ENCODE measurements around the gene NIPSNAP3A. TPM values are rescaled to one million over a fixed set of nuclear protein-coding genes. Genes with fewer than 3 reads are reported as not detected.

Gene NIPSNAP3A
- 49.8 and 58.5 TPM in 2 replicates for total RNA-seq

DNA sequence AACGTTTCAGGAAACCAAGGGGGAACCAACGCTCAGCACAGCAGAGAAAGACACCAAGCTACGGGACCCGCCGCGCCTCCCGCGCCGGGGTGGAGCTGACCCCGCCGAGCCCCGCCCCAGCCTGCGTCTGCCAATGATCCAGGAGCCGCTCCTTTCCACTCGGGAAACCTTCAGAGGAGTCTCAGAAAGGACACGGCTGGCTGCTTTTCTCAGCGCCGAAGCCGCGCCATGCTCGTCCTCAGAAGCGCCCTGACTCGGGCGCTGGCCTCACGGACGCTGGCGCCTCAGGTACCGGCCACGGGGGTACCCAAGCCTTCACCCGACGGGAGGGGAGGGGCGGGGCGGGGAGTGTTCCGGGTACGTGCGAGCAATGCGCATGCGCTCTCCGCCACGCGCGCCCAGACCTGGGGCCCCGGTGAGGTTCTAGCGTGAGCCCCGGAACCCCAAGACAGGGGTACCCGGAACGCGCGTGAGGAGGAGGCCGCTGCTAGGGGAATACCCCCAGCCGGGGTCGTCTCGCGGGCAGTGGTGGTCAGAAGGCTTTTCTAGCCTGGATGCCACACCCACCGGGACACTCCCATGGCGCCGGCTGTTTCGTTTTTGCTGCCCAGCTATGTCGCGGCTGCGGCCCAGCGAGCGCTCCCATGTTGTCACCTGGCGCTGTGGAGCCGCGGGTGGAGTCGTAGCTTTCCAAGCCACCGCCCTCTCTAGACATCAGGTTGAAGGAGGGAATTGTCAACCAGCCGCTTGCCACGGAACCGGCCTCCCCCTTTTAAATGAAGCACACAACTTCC, at the start of gene NIPSNAP3A:
TSS of gene NIPSNAP3A (plus strand) at position 119 of the 794 bp plus-strand sequence. CDS start at position 229, 110 bp downstream.

Other genes starting within 250 kb of the NIPSNAP3A start
- not detected in 2 replicates for gene OR13F1, start 243.4 kb upstream of the NIPSNAP3A start, total RNA-seq
- gene OR13C4, start 220.5 kb upstream of the NIPSNAP3A start, total RNA-seq = not detected in 2 replicates
- gene OR13C3, start 210.8 kb upstream of the NIPSNAP3A start, total RNA-seq = not detected in 2 replicates
- not detected in 2 replicates for gene OR13C8, start 178.5 kb upstream of the NIPSNAP3A start, total RNA-seq
- not detected in 2 replicates for gene OR13C5, start 148.3 kb upstream of the NIPSNAP3A start, total RNA-seq
- gene OR13C2, start 142.1 kb upstream of the NIPSNAP3A start, total RNA-seq = not detected in 2 replicates
- gene OR13C9, start 129.5 kb upstream of the NIPSNAP3A start, total RNA-seq = not detected in 2 replicates
- gene OR13D1, start 53.2 kb upstream of the NIPSNAP3A start, total RNA-seq = not detected in 2 replicates
- 0.40 and 0.79 TPM in 2 replicates for gene NIPSNAP3B, start 16.4 kb downstream of the NIPSNAP3A start, total RNA-seq
- 5.4 and 6.0 TPM in 2 replicates for gene ABCA1, start 180.5 kb downstream of the NIPSNAP3A start, total RNA-seq